Epithelial cell of proximal tubule (primary cell): ENCODE measurements around the gene CD9. TPM values are rescaled to one million over a fixed set of nuclear protein-coding genes. Genes with fewer than 3 reads are reported as not detected.
A peak's percentile ranks its signal among the peaks of the same experiment; 100 is the strongest.

Experiments
- DNase-seq: peaks from one replicate; pipeline ENCODE4 v3.0.0-alpha.2; 2011; ENCODE audit warnings: low read depth
- H3K4me3 ChIP-seq: 2 replicates; pipeline ENCODE4 v1.5.1; 2011; ENCODE audit warnings: low read depth, mild to moderate bottlenecking, low read length
- total RNA-seq: library from RNA; depleted of rRNA; stranded (reverse); fragments of >200 nt; gene quantifications from 2 replicates; pipeline ENCODE4 v1.2.3, GENCODE V29; 2015
- TF ChIP-seq, protein P1 (sequence below): conservative IDR thresholded peaks from 2 replicates; pipeline ENCODE4 v1.5.1; 2012; ENCODE audit warnings: low read depth, mild to moderate bottlenecking, low read length

CD9 gene
- total RNA-seq, 1 donor from 2014 or later, result 284 TPM

DNA sequence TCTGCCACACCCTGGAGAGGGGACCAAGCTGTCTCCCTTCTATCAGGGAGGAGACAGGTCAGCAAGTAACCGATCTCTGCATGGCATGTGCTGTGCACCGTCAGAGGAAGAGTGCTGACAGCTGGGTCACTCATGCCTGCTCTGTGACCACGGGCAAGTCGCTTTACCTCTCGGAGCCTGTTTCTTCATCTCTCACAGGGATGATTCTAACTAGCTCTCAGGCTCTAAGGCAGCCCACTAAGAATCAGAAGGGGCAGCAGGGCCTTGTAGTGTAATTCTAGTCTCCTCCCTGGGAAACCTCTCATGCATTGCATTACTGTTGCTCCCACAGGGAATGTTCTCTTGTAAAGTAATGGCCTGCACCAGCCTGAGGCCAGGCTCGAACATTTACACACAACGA is 11.9 kb downstream of the CD9 start:
- TF ChIP-seq, protein P1, sequence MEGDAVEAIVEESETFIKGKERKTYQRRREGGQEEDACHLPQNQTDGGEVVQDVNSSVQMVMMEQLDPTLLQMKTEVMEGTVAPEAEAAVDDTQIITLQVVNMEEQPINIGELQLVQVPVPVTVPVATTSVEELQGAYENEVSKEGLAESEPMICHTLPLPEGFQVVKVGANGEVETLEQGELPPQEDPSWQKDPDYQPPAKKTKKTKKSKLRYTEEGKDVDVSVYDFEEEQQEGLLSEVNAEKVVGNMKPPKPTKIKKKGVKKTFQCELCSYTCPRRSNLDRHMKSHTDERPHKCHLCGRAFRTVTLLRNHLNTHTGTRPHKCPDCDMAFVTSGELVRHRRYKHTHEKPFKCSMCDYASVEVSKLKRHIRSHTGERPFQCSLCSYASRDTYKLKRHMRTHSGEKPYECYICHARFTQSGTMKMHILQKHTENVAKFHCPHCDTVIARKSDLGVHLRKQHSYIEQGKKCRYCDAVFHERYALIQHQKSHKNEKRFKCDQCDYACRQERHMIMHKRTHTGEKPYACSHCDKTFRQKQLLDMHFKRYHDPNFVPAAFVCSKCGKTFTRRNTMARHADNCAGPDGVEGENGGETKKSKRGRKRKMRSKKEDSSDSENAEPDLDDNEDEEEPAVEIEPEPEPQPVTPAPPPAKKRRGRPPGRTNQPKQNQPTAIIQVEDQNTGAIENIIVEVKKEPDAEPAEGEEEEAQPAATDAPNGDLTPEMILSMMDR, result no peak
- no peak for DNase-seq
- H3K4me3 ChIP-seq, result no peak overlapping the region

DNA sequence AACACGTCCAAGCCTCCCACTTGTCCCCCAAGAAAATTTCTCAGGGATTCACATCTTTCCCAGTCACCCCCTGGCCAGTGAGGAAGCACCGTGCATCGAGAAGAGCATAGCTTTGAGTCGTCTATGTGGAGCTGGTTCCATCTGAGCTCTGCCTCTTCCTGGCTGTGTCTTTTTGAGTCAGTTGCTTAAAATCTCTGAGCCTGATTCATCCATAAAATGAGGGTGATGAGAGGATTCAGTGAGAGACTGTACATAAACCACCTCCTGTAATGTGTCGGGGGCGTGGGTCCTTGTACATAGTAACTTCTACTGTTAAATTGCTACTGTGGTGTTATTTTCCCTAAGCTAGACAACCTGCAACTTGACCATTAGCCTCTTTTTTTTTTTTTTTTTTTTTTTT is 13.8 kb downstream of the CD9 start:
- TF ChIP-seq, protein P1, result no peak
- DNase-seq, result no peak
- no peak overlapping the region for H3K4me3 ChIP-seq

DNA sequence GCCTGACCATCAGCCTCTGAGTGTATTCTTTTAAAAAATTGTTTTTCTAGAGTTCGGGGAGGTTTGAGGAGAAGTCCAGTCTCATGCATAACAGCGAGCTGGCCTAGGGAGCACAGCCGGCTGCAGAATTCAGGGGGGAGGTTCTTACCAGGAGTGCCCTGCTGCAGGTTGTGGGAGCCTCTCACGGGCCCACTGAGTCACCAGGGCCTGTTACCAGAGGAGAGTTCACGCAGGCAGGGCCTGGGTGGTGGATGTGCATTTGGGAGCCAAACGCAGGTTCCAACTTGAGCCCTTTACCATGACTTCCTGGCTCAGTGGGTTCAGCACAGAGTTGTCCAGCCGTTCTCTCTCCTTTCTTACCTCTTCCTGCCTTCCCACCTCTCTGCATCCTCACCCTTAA is 14.4 kb downstream of the CD9 start:
- DNase-seq, result no peak
- no peak overlapping the region for H3K4me3 ChIP-seq

DNA sequence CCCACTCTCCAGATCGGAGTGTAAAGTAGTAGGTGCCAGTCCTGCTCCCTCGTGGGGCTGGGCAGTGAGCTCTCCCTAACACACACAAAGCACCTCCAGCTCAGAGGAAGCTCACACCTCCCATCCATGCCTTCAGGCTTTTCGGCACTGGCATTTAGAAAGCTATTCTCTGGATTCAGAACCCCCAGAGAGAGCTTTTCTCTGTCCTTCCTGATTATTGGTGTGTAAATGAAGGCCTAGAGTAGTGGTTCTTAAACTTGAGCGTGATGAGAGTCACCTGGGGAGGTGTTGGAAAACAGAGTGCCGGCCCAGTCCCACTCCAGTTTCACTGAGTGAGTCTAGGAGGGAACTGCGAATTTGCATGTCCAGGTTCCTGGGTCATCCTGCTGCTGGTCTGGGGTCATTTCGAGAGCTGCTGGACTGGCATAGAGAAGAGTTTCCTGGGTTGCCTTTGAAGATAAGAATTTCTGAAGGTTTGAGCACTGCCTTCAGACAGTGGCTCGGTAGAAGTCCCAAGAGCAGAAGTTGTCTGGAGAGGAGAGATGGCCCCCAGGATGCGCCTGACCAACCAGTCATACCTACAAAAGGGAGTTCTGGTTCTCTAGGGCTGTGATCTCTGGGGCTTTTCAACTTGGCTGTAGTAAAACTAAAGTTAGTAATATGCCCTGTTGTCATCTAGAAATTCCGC is 15.1 kb downstream of the CD9 start:
- TF ChIP-seq, protein P1, result no peak
- no peak for DNase-seq
- no peak overlapping the region for H3K4me3 ChIP-seq

More for the DNA sequence above, 14.4 kb downstream of the CD9 start:
- TF ChIP-seq, protein P1, result no peak

DNA sequence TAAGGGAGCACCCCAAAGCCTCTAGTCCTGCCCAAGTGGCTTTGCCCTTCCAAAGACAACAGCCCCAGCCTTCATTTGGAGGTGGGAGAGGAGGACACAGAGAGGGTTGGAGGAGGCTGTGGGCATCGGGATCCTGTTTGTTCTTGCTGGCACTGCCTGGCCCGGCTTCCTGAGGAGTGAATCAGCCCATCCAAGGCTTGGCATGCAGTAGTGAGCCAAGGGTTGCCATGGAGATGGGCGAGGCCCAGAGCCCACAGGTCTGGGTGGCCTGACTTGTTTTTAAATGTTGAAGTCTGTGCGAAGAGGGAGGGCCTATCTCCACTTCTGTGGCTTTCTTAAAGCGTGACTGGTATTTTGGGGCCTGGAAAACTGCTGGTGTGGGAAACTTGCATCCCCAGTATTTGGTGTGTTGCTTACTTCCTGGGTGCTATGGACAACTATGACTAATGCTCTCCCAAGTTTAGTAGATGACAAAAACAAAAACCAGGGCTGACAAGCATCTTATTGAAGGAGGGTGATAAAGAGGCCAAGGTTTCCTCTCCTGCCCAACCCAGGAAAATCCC is 15.8 kb downstream of the CD9 start:
- peak; percentile 99 for DNase-seq
- H3K4me3 ChIP-seq, result no peak overlapping the region
- TF ChIP-seq, protein P1, result no peak

DNA sequence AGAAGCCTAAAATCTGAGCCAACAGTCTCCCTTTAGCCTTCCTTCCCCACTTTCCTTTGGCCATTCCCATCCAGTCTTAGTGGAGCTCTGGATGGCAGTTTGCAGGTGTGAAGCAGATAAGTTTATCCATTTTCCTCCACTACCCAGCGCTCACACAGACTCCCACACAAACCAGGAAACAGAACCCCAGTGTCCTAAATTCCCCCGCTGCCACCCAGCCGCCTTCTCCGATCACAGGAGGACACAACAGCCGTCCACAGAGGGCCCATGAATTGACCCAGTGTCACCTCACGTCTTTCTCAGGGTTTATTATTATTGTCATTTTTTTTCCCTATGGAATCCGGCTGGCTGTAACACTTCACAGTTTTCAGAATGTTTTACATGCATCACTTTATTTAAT is 16.4 kb downstream of the CD9 start:
- H3K4me3 ChIP-seq, result no peak overlapping the region

More for the DNA sequence above, 16.4 kb downstream of the CD9 start:
- DNase-seq, result no peak
- TF ChIP-seq, protein P1, result no peak
